HEK293 (cell line): ENCODE measurements around the gene ARHGAP30.

Source experiments
- KLF10 ChIP-seq: fragments of 450-650 bp; IDR thresholded peaks from 2 replicates; pipeline ENCODE4 v1.5.1; 2018; ENCODE audit warnings: missing biosample characterization, mild to moderate bottlenecking, missing genetic modification characterization
- KLF8 ChIP-seq: fragments of 450-650 bp; formaldehyde crosslinking; IDR thresholded peaks from 2 replicates; pipeline ENCODE4 v1.5.1; 2016; ENCODE audit warnings: missing biosample characterization, missing genetic modification characterization
- RBAK ChIP-seq: fragments of 450-650 bp; formaldehyde crosslinking; IDR thresholded peaks from 2 replicates; pipeline ENCODE4 v1.5.1; 2016; ENCODE audit warnings: missing biosample characterization, missing genetic modification characterization
- SCRT2 ChIP-seq: fragments of 450-650 bp; formaldehyde crosslinking; IDR thresholded peaks from 2 replicates; pipeline ENCODE4 v1.5.1; 2016; ENCODE audit warnings: missing biosample characterization, missing genetic modification characterization
- ZBTB17 ChIP-seq: fragments of 450-650 bp; formaldehyde crosslinking; IDR thresholded peaks from 2 replicates; pipeline ENCODE4 v1.5.1; 2016; ENCODE audit warnings: missing biosample characterization, missing genetic modification characterization
- ZEB2 ChIP-seq: fragments of 450-650 bp; formaldehyde crosslinking; IDR thresholded peaks from 2 replicates; pipeline ENCODE4 v1.5.1; 2016; ENCODE audit warnings: missing biosample characterization, missing genetic modification characterization
- ZFP69B ChIP-seq: fragments of 450-650 bp; formaldehyde crosslinking; IDR thresholded peaks from 2 replicates; pipeline ENCODE4 v1.5.1; 2016; ENCODE audit warnings: missing biosample characterization, missing genetic modification characterization
- ZNF184 ChIP-seq: fragments of 450-650 bp; IDR thresholded peaks from 2 replicates; pipeline ENCODE4 v1.5.1; 2018; ENCODE audit warnings: missing biosample characterization, mild to moderate bottlenecking, missing genetic modification characterization
- ZNF335 ChIP-seq: fragments of 450-650 bp; formaldehyde crosslinking; conservative IDR thresholded peaks from 2 replicates; pipeline ENCODE4 v1.5.1; 2016; ENCODE audit warnings: missing biosample characterization, missing genetic modification characterization
- ZNF600 ChIP-seq: fragments of 450-650 bp; formaldehyde crosslinking; IDR thresholded peaks from 2 replicates; pipeline ENCODE4 v1.5.1; 2016; ENCODE audit warnings: missing biosample characterization, missing genetic modification characterization
- ZNF707 ChIP-seq: fragments of 450-650 bp; formaldehyde crosslinking; IDR thresholded peaks from 2 replicates; pipeline ENCODE4 v1.5.1; 2016; ENCODE audit warnings: missing biosample characterization, missing genetic modification characterization
- ZNF747 ChIP-seq: fragments of 450-650 bp; formaldehyde crosslinking; IDR thresholded peaks from 2 replicates; pipeline ENCODE4 v1.5.1; 2016; ENCODE audit warnings: missing biosample characterization, missing genetic modification characterization
- ZSCAN23 ChIP-seq: fragments of 450-650 bp; formaldehyde crosslinking; IDR thresholded peaks from 2 replicates; pipeline ENCODE4 v1.5.1; 2016; ENCODE audit warnings: missing biosample characterization, missing genetic modification characterization
- TF ChIP-seq, protein P1 (sequence below): fragments of 450-650 bp; formaldehyde crosslinking; IDR thresholded peaks from 2 replicates; pipeline ENCODE4 v1.5.1; 2016; ENCODE audit warnings: missing biosample characterization, missing genetic modification characterization
- TF ChIP-seq, protein P2 (sequence below): fragments of 450-650 bp; formaldehyde crosslinking; IDR thresholded peaks from 2 replicates; pipeline ENCODE4 v1.5.1; 2016; ENCODE audit warnings: missing biosample characterization, missing genetic modification characterization
- TF ChIP-seq, protein P3 (sequence below): fragments of 450-650 bp; IDR thresholded peaks from 2 replicates; pipeline ENCODE4 v1.5.1; 2018; ENCODE audit warnings: missing biosample characterization, missing genetic modification characterization
- TF ChIP-seq, protein P4 (sequence below): fragments of 450-650 bp; formaldehyde crosslinking; IDR thresholded peaks from 2 replicates; pipeline ENCODE4 v1.5.1; 2016; ENCODE audit warnings: missing biosample characterization, missing genetic modification characterization, borderline replicate concordance
- TF ChIP-seq, protein P5 (sequence below): fragments of 450-650 bp; formaldehyde crosslinking; IDR thresholded peaks from 2 replicates; pipeline ENCODE4 v1.5.0; 2017; ENCODE audit warnings: missing biosample characterization, missing genetic modification characterization, borderline replicate concordance
- TF ChIP-seq, protein P6 (sequence below): fragments of 450-650 bp; formaldehyde crosslinking; IDR thresholded peaks from 2 replicates; pipeline ENCODE4 v1.5.1; 2016; ENCODE audit warnings: missing biosample characterization, missing genetic modification characterization

The ARHGAP30 gene

DNA sequence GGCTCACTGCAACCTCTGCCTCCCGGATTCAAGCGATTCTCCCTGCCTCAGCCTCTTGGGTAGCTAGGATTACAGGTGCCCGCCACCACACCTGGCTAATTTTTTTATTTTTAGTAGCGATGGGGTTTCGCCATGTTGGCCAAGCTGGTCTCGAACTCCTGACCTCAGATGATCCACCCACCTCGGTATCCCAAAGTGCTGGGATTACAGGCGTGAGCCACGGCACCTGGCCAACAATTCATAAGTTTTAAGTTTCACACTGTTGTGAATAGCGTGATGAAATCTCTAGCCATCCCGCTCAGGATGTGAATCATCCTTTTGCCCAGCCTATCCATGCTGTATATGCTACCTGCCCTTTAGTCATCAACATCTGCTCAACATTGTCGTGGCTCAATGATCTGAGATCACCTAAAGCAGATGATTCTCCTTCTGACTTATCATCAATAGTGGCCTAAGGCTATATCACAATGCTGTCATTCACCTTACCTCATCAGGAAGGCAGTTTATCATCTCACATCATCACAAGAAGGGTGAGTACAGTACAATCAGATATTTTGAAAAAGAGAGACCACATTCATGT, 45.5 kb upstream of the ARHGAP30 start (continued):
- peak; percentile 81 for TF ChIP-seq SCRT2 (tag by site-specific recombination)
- peak; percentile 82; the same call in 1 of the 2 replicates for TF ChIP-seq ZSCAN23
- TF ChIP-seq, protein P1, sequence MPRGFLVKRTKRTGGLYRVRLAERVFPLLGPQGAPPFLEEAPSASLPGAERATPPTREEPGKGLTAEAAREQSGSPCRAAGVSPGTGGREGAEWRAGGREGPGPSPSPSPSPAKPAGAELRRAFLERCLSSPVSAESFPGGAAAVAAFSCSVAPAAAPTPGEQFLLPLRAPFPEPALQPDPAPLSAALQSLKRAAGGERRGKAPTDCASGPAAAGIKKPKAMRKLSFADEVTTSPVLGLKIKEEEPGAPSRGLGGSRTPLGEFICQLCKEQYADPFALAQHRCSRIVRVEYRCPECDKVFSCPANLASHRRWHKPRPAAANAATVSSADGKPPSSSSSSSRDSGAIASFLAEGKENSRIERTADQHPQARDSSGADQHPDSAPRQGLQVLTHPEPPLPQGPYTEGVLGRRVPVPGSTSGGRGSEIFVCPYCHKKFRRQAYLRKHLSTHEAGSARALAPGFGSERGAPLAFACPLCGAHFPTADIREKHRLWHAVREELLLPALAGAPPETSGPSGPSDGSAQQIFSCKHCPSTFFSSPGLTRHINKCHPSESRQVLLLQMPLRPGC (tag by site-specific recombination) = peak; percentile 90
- peak; percentile 53; the same call in 1 of the 2 replicates for TF ChIP-seq ZFP69B (tag by site-specific recombination)
- TF ChIP-seq ZNF600 (tag by site-specific recombination) = peak; percentile 71; the same call in 1 of the 2 replicates
- TF ChIP-seq, protein P2, sequence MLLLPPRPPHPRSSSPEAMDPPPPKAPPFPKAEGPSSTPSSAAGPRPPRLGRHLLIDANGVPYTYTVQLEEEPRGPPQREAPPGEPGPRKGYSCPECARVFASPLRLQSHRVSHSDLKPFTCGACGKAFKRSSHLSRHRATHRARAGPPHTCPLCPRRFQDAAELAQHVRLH (tag by site-specific recombination) = peak; percentile 69; the same call in 1 of the 2 replicates
- TF ChIP-seq KLF10 (tag by site-specific recombination) = no peak
- peak; percentile 43; the same call in 1 of the 2 replicates for TF ChIP-seq ZNF707 (tag by site-specific recombination)
- TF ChIP-seq ZBTB17 (tag by site-specific recombination) = peak; percentile 94
- TF ChIP-seq, protein P3, sequence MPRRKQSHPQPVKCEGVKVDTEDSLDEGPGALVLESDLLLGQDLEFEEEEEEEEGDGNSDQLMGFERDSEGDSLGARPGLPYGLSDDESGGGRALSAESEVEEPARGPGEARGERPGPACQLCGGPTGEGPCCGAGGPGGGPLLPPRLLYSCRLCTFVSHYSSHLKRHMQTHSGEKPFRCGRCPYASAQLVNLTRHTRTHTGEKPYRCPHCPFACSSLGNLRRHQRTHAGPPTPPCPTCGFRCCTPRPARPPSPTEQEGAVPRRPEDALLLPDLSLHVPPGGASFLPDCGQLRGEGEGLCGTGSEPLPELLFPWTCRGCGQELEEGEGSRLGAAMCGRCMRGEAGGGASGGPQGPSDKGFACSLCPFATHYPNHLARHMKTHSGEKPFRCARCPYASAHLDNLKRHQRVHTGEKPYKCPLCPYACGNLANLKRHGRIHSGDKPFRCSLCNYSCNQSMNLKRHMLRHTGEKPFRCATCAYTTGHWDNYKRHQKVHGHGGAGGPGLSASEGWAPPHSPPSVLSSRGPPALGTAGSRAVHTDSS (tag by site-specific recombination) = no peak
- TF ChIP-seq, protein P4, sequence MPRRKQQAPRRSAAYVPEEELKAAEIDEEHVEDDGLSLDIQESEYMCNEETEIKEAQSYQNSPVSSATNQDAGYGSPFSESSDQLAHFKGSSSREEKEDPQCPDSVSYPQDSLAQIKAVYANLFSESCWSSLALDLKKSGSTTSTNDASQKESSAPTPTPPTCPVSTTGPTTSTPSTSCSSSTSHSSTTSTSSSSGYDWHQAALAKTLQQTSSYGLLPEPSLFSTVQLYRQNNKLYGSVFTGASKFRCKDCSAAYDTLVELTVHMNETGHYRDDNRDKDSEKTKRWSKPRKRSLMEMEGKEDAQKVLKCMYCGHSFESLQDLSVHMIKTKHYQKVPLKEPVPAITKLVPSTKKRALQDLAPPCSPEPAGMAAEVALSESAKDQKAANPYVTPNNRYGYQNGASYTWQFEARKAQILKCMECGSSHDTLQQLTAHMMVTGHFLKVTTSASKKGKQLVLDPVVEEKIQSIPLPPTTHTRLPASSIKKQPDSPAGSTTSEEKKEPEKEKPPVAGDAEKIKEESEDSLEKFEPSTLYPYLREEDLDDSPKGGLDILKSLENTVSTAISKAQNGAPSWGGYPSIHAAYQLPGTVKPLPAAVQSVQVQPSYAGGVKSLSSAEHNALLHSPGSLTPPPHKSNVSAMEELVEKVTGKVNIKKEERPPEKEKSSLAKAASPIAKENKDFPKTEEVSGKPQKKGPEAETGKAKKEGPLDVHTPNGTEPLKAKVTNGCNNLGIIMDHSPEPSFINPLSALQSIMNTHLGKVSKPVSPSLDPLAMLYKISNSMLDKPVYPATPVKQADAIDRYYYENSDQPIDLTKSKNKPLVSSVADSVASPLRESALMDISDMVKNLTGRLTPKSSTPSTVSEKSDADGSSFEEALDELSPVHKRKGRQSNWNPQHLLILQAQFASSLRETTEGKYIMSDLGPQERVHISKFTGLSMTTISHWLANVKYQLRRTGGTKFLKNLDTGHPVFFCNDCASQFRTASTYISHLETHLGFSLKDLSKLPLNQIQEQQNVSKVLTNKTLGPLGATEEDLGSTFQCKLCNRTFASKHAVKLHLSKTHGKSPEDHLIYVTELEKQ (tag by site-specific recombination) = peak; percentile 62; the same call in 1 of the 2 replicates
- TF ChIP-seq ZNF747 (tag by site-specific recombination) = peak; percentile 26; the same call in 1 of the 2 replicates
- TF ChIP-seq, protein P5, sequence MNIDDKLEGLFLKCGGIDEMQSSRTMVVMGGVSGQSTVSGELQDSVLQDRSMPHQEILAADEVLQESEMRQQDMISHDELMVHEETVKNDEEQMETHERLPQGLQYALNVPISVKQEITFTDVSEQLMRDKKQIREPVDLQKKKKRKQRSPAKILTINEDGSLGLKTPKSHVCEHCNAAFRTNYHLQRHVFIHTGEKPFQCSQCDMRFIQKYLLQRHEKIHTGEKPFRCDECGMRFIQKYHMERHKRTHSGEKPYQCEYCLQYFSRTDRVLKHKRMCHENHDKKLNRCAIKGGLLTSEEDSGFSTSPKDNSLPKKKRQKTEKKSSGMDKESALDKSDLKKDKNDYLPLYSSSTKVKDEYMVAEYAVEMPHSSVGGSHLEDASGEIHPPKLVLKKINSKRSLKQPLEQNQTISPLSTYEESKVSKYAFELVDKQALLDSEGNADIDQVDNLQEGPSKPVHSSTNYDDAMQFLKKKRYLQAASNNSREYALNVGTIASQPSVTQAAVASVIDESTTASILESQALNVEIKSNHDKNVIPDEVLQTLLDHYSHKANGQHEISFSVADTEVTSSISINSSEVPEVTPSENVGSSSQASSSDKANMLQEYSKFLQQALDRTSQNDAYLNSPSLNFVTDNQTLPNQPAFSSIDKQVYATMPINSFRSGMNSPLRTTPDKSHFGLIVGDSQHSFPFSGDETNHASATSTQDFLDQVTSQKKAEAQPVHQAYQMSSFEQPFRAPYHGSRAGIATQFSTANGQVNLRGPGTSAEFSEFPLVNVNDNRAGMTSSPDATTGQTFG (tag by site-specific recombination) = peak; percentile 69; the same call in 1 of the 2 replicates
- peak; percentile 56; the same call in 1 of the 2 replicates for TF ChIP-seq ZNF335 (tag by site-specific recombination)
- TF ChIP-seq ZNF184 = peak; percentile 81
- TF ChIP-seq, protein P6, sequence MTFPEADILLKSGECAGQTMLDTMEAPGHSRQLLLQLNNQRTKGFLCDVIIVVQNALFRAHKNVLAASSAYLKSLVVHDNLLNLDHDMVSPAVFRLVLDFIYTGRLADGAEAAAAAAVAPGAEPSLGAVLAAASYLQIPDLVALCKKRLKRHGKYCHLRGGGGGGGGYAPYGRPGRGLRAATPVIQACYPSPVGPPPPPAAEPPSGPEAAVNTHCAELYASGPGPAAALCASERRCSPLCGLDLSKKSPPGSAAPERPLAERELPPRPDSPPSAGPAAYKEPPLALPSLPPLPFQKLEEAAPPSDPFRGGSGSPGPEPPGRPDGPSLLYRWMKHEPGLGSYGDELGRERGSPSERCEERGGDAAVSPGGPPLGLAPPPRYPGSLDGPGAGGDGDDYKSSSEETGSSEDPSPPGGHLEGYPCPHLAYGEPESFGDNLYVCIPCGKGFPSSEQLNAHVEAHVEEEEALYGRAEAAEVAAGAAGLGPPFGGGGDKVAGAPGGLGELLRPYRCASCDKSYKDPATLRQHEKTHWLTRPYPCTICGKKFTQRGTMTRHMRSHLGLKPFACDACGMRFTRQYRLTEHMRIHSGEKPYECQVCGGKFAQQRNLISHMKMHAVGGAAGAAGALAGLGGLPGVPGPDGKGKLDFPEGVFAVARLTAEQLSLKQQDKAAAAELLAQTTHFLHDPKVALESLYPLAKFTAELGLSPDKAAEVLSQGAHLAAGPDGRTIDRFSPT (tag by site-specific recombination) = peak; percentile 90
- peak; percentile 84 for TF ChIP-seq KLF8 (tag by site-specific recombination)
- TF ChIP-seq ZEB2 (tag by site-specific recombination) = peak; percentile 91; the same call in 1 of the 2 replicates
- TF ChIP-seq RBAK (tag by site-specific recombination) = peak; percentile 37; the same call in 1 of the 2 replicates
